Keratinocyte (primary cell): ENCODE results near the gene TP73. TPM values are rescaled to one million over a fixed set of nuclear protein-coding genes. Genes with fewer than 3 reads are reported as not detected.

Experiments
- DNase-seq: peaks from one replicate; pipeline ENCODE4 v3.0.0-alpha.2; 2011; ENCODE audit warnings: low read depth, missing footprints, low spot score
- FAIRE-seq: peaks from 2 replicates; lab custom pipeline; 2011; peaks lifted over from hg19 to GRCh38; lab: Jason Lieb, UNC
- H2AFZ ChIP-seq: 2 replicates; pipeline ENCODE4 v1.6.0; 2012; ENCODE audit warnings: low read length, control low read depth, inconsistent platforms; ENCODE audit not compliant: control insufficient read depth
- H3K27ac ChIP-seq: 2 replicates; pipeline ENCODE4 v1.5.1; 2011; ENCODE audit warnings: low read length; ENCODE audit not compliant: control insufficient read depth, insufficient read depth
- H3K27me3 ChIP-seq: 3 replicates; pipeline ENCODE4 v1.6.0; 2011; ENCODE audit warnings: low read length; ENCODE audit not compliant: control insufficient read depth, insufficient read depth; ENCODE audit errors: extremely low read depth
- H3K36me3 ChIP-seq, 2 experiments: 2 replicates in 1 of 2; 3 replicates in 1 of 2; pipeline ENCODE4 v1.5.1; 2011; ENCODE audit warnings: low read length in 2 of 2, mild to moderate bottlenecking in 1 of 2; ENCODE audit not compliant: control insufficient read depth in 2 of 2, insufficient read depth in 2 of 2; ENCODE audit errors: extremely low read depth in 1 of 2
- H3K4me1 ChIP-seq: 3 replicates; pipeline ENCODE4 v1.5.1; 2011; ENCODE audit warnings: low read length; ENCODE audit not compliant: control insufficient read depth, insufficient read depth; ENCODE audit errors: extremely low read depth
- H3K4me2 ChIP-seq: 3 replicates; pipeline ENCODE4 v1.6.0; 2011; ENCODE audit warnings: low read depth, low read length; ENCODE audit not compliant: control insufficient read depth, insufficient read depth; ENCODE audit errors: extremely low read depth
- H3K4me3 ChIP-seq, 3 experiments: fragments of 200-600 bp in 1 of 3; sonication (generic) in 1 of 3; 2 replicates in 2 of 3; 3 replicates in 1 of 3; pipeline ENCODE4 v1.5.1; 2011 to 2016; ENCODE audit warnings: low read length in 3 of 3, mild to moderate bottlenecking in 3 of 3, control low read depth in 2 of 3, inconsistent platforms in 1 of 3, low read depth in 1 of 3, mixed read lengths in 1 of 3, mixed run types in 1 of 3, moderate library complexity in 1 of 3; ENCODE audit not compliant: control insufficient read depth in 2 of 3, insufficient read depth in 2 of 3; ENCODE audit errors: extremely low read depth in 1 of 3
- H3K79me2 ChIP-seq: 2 replicates; pipeline ENCODE4 v1.6.0; 2012; ENCODE audit warnings: low read length; ENCODE audit not compliant: control insufficient read depth, insufficient read depth
- H3K9ac ChIP-seq: 3 replicates; pipeline ENCODE4 v1.6.0; 2011; ENCODE audit warnings: low read length; ENCODE audit not compliant: control insufficient read depth, insufficient read depth; ENCODE audit errors: extremely low read depth
- H3K9me1 ChIP-seq: 3 replicates; pipeline ENCODE4 v1.6.0; 2011; ENCODE audit warnings: low read length; ENCODE audit not compliant: control insufficient read depth, insufficient read depth; ENCODE audit errors: extremely low read depth
- H3K9me3 ChIP-seq: 2 replicates; pipeline ENCODE4 v1.5.1; 2012; ENCODE audit warnings: low read depth, low read length; ENCODE audit not compliant: control insufficient read depth
- H4K20me1 ChIP-seq: 3 replicates; pipeline ENCODE4 v1.6.0; 2011; ENCODE audit warnings: low read length; ENCODE audit not compliant: control insufficient read depth, insufficient read depth; ENCODE audit errors: extremely low read depth
- CTCF ChIP-seq, 3 experiments: IDR thresholded peaks in 1 of 3; conservative IDR thresholded peaks in 1 of 3; optimal IDR thresholded peaks in 1 of 3; 2 replicates in 2 of 3; 3 replicates in 1 of 3; pipeline versions ENCODE3 to v1.5.1; 2011; ENCODE audit warnings: low read length in 3 of 3, mild to moderate bottlenecking in 3 of 3, moderate library complexity in 2 of 3, control low read depth in 1 of 3, inconsistent platforms in 1 of 3; ENCODE audit not compliant: insufficient read depth in 2 of 3; ENCODE audit errors: extremely low read depth in 1 of 3
- EZH2 ChIP-seq: IDR thresholded peaks from one replicate; pipeline ENCODE4 v1.6.1; 2012; ENCODE audit warnings: inconsistent platforms, mild to moderate bottlenecking, low read length, moderate library complexity
- dilution Hi-C: fragments of 300-500 bp; cut with MboI; formaldehyde crosslinking; loops from one replicate; pipeline ENCODE4 v1.7.0; 2020; ENCODE audit warnings: low sequenced_read_pairs; ENCODE audit not compliant: extremely low pct_ligation_motif_present
- polyA plus RNA-seq, 5 experiments: library from polyadenylated mRNA; depleted of rRNA in 3 of 5; stranded (reverse) in 3 of 5; stranded (forward) in 1 of 5; unstranded in 1 of 5; fragments of >200 nt; gene quantifications; 1 replicate in 1 of 5; 2 replicates in 3 of 5; 3 replicates in 1 of 5; pipeline versions ENCODE4 v1.2.1 to v1.2.3, GENCODE V29; 2011 to 2012; ENCODE audit warnings: missing spikeins in 2 of 5, low read depth in 1 of 5, low replicate concordance in 1 of 5

Gene TP73
- polyA plus RNA-seq, 1 donor (not counting 4 experiments of a cell fraction or from before 2014, with no cell fraction given) = 0.14 TPM

GRCh38 chr1:3736708-3737107 is 84.4 kb downstream of the TP73 start:
- H4K20me1 ChIP-seq = no peaks in the 10 kb centered on the region
- no peak overlapping the region for H3K4me3 ChIP-seq
- no peak overlapping the region for H3K4me2 ChIP-seq
- H3K79me2 ChIP-seq = no peaks in the 10 kb centered on the region
- DNase-seq (no peak), FAIRE-seq (no peak)
- no peak overlapping the region for H3K9ac ChIP-seq
- no peaks in the 10 kb centered on the region for H3K4me1 ChIP-seq
- dilution Hi-C loops = no loop called here
- TF ChIP-seq EZH2 (no peak), CTCF (optimal IDR thresholded peaks at IDR 0.05 in 1 of 3, IDR thresholded peaks at IDR 0.05 in 1 of 3, conservative IDR thresholded peaks at IDR 0.05 in 1 of 3; ENCODE audit: extremely low read depth in 1 of 3, insufficient read depth in 2 of 3, low read length in 3 of 3) (no peak)
- no peak overlapping the region for H2AFZ ChIP-seq
- peaks cover 9 to 18% of the 10 kb centered on the region in 2 experiments for H3K36me3 ChIP-seq
- H3K9me3 ChIP-seq = no peaks in the 10 kb centered on the region
- H3K27me3 ChIP-seq = no peaks in the 10 kb centered on the region
- no peaks in the 10 kb centered on the region for H3K9me1 ChIP-seq
- H3K27ac ChIP-seq = no peak overlapping the region

- Histone ChIP-seq H3K4me2 (no peak overlapping the region), H3K36me3 (peaks cover 15 to 22% of the 10 kb centered on the region in 2 experiments), H3K27me3 (no peaks in the 10 kb centered on the region), H3K4me1 (peaks cover 4% of the 10 kb centered on the region), H3K9me1 (peaks cover 2% of the 10 kb centered on the region), H4K20me1 (no peaks in the 10 kb centered on the region), H2AFZ (no peak overlapping the region), H3K79me2 (no peaks in the 10 kb centered on the region), H3K9ac (no peak overlapping the region), H3K4me3 (no peak overlapping the region), H3K9me3 (no peaks in the 10 kb centered on the region), H3K27ac (no peak overlapping the region)
- dilution Hi-C loops = no loop called here
- no peak for TF ChIP-seq CTCF (optimal IDR thresholded peaks at IDR 0.05 in 1 of 3, IDR thresholded peaks at IDR 0.05 in 1 of 3, conservative IDR thresholded peaks at IDR 0.05 in 1 of 3; ENCODE audit: extremely low read depth in 1 of 3, insufficient read depth in 2 of 3, low read length in 3 of 3)
- no peak for TF ChIP-seq EZH2
- FAIRE-seq (no peak), DNase-seq (no peak)
Observed at GRCh38 chr1:3738943-3739342, 86.6 kb downstream of the TP73 start.
